ENCODE measurements around the gene SERPINB8. TPM values are rescaled to one million over a fixed set of nuclear protein-coding genes. Genes with fewer than 3 reads are reported as not detected.

SERPINB8 gene
- total and polyA plus RNA-seq, 9 of the 15 experiments (the other 6 are each of a cell fraction or from before 2014, with no cell fraction given): 0.05 to 0.19 (median 0.09) TPM

DNA sequence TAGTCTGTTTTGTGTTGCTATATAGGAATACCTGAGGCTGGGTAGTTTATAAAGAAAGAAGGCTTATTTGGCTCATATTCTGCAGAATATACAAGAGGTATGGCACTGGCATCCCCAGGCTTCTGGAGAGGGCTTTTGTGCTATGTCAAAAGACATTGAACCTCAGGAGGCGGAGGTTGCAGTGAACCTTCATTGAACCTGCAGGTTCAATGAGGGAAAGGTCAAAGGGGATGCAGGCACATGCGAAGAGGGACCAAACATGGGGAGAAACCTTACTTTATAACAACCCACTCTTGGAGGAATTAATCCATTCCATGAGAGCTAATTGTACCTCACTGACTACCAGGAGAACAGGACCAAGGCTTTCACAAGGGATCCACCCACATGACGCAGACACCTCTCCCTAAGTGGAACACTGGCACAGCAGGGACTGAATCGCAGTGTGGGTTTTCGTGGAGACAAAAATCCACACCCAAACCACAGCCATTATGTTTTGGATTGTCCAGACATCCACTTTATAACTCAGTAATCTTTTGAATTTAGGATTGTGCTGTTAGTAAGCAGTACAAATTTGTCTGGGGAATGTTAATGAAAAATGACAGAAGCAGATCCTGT, 4.1 kb upstream of the SERPINB8 start:
- no peaks in the 10 kb centered on the region for H4K20me1 ChIP-seq (replicated peaks; ENCODE audit: control insufficient read depth, insufficient read depth, low read length)
- no TSS peak for BruUV-seq (replicated peaks)
- H3K36me3 ChIP-seq (ENCODE audit: control insufficient read depth, insufficient read depth, low read length): no peaks in the 10 kb centered on the region
- in situ Hi-C loops (cut with MboI): no loop called here
- H3K9me3 ChIP-seq (replicated peaks; ENCODE audit: control insufficient read depth, insufficient read depth, low read depth, low read length): no peaks in the 10 kb centered on the region
- no peak overlapping the region for H3K27ac ChIP-seq (ENCODE audit: extremely low read depth, low read depth, low read length)
- H3K4me1 ChIP-seq (replicated peaks in 1 of 2; ENCODE audit: control insufficient read depth in 2 of 2, insufficient read depth in 2 of 2, low read length in 2 of 2): peaks cover 0 to 11% of the 10 kb centered on the region in 2 experiments; a peak in 1 of 5 replicates
- DNase-seq (ENCODE audit: extremely low read depth in 1 of 4, low spot score in 3 of 4): no peak
- TF ChIP-seq BRD4 (IDR thresholded peaks at IDR 0.05) (no peak), KDM1A (IDR thresholded peaks at IDR 0.05) (no peak), KLF6 (CRISPR knock-in tag; IDR thresholded peaks at IDR 0.05; ENCODE audit: borderline replicate concordance) (no peak)
- no peak overlapping the region for H3K4me2 ChIP-seq (ENCODE audit: insufficient read depth, low read length)
- H3K9ac ChIP-seq (ENCODE audit: insufficient read depth in 1 of 2, low read depth in 2 of 2, low read length in 2 of 2): no peak overlapping the region
- no peaks in the 10 kb centered on the region for H3K79me2 ChIP-seq (ENCODE audit: control insufficient read depth, insufficient read depth, low read length)
- FAIRE-seq: no peak
- H2AFZ ChIP-seq (ENCODE audit: low read depth, low read length): no peak overlapping the region
- no peak for ATAC-seq
- no peaks in the 10 kb centered on the region for H3K27me3 ChIP-seq (ENCODE audit: control insufficient read depth in 2 of 2, insufficient read depth in 2 of 2, low read length in 2 of 2)
- POLR2A ChIA-PET: no interaction called here
- CTCF ChIA-PET (ENCODE audit: low intra/inter-chr PET ratio): no interaction called here
- intact Hi-C loops (cut with micrococcal nuclease): no loop called here
- 3% methylated on average over 3 of the region's 5 CpGs for WGBS (ENCODE audit: insufficient coverage, low coverage, missing lambda C conversion rate)
- H3K4me3 ChIP-seq: no peak overlapping the region
- no peaks in the 10 kb centered on the region for H3K9me1 ChIP-seq (ENCODE audit: control insufficient read depth, insufficient read depth, low read length)

GRCh38 chr18:63970809-63971205, 926 bp downstream of the SERPINB8 start:
- H4K20me1 ChIP-seq (replicated peaks; ENCODE audit: control insufficient read depth, insufficient read depth, low read length): no peaks in the 10 kb centered on the region
- H3K79me2 ChIP-seq (ENCODE audit: control insufficient read depth, insufficient read depth, low read length): no peaks in the 10 kb centered on the region
- ATAC-seq: no peak
- no peak for TF ChIP-seq RBFOX2 (IDR thresholded peaks at IDR 0.05; ENCODE audit: low read depth, low read length)
- no peak for TF ChIP-seq ZNF224 (CRISPR knock-in tag; IDR thresholded peaks at IDR 0.05)
- no peak for TF ChIP-seq ZKSCAN3 (CRISPR knock-in tag; IDR thresholded peaks at IDR 0.05)
- TF ChIP-seq MAFG (tag; conservative IDR thresholded peaks at IDR 0.05): no peak
- no peak for TF ChIP-seq HDAC8 (tag; IDR thresholded peaks at IDR 0.05)
- WGBS (ENCODE audit: insufficient coverage, low coverage, missing lambda C conversion rate): 9% methylated on average over 4 of the region's 18 CpGs
- BruUV-seq (replicated peaks): no TSS peak
- POLR2A ChIA-PET: no interaction called here
- CTCF ChIA-PET (ENCODE audit: low intra/inter-chr PET ratio): no interaction called here
- no peaks in the 10 kb centered on the region for H3K9me1 ChIP-seq (ENCODE audit: control insufficient read depth, insufficient read depth, low read length)
- no peaks in the 10 kb centered on the region for H3K9me3 ChIP-seq (replicated peaks; ENCODE audit: control insufficient read depth, insufficient read depth, low read depth, low read length)
- no peak for FAIRE-seq
- in situ Hi-C loops (cut with MboI): no loop called here
- no peak overlapping the region; the same call in 1 of the 2 replicates for H2AFZ ChIP-seq (ENCODE audit: low read depth, low read length)
- H3K4me1 ChIP-seq (replicated peaks in 1 of 2; ENCODE audit: control insufficient read depth in 2 of 2, insufficient read depth in 2 of 2, low read length in 2 of 2): peaks cover 0 to 13% of the 10 kb centered on the region in 2 experiments; a peak in 1 of 5 replicates
- no peak for DNase-seq (ENCODE audit: extremely low read depth in 1 of 4, low spot score in 3 of 4)
- no peaks in the 10 kb centered on the region for H3K36me3 ChIP-seq (ENCODE audit: control insufficient read depth, insufficient read depth, low read length)
- H3K9ac ChIP-seq (ENCODE audit: insufficient read depth in 1 of 2, low read depth in 2 of 2, low read length in 2 of 2): no peak overlapping the region
- H3K27me3 ChIP-seq (ENCODE audit: control insufficient read depth in 2 of 2, insufficient read depth in 2 of 2, low read length in 2 of 2): no peaks in the 10 kb centered on the region
- intact Hi-C loops (cut with micrococcal nuclease): no loop called here
- no peak overlapping the region for H3K27ac ChIP-seq (ENCODE audit: extremely low read depth, low read depth, low read length)
- H3K4me3 ChIP-seq: no peak overlapping the region
- H3K4me2 ChIP-seq (ENCODE audit: insufficient read depth, low read length): peak overlapping the region; percentile 11; the same call in 1 of the 2 replicates
